SK-N-SH treated with all-trans-retinoic acid at 6 μM for 48 hours (cell line): ENCODE measurements around the gene RIN3.

ENCODE experiments used
- ARNTL ChIP-seq: fragments of 450-650 bp; formaldehyde crosslinking; IDR thresholded peaks from 2 replicates; pipeline ENCODE4 v1.5.0; 2020; ENCODE audit warnings: low read depth, mild to moderate bottlenecking, moderate library complexity, borderline replicate concordance
- ESRRG ChIP-seq: fragments of 250-450 bp; sonication (Bioruptor Pico); IDR thresholded peaks from 2 replicates; pipeline ENCODE4 v1.6.1; 2021; ENCODE audit warnings: mild to moderate bottlenecking
- OSR1 ChIP-seq: fragments of 250-450 bp; sonication (Bioruptor Pico); IDR thresholded peaks from 2 replicates; pipeline ENCODE4 v1.8.0; 2022; ENCODE audit warnings: moderate library complexity, mild to moderate bottlenecking, inconsistent platforms
- TCF4 ChIP-seq: fragments of 250-450 bp; sonication (Bioruptor Pico); IDR thresholded peaks from 2 replicates; pipeline ENCODE4 v1.8.0; 2021; ENCODE audit warnings: mild to moderate bottlenecking, moderate library complexity, borderline replicate concordance
- ZFP3 ChIP-seq: fragments of 250-450 bp; sonication (Bioruptor Pico); IDR thresholded peaks from 2 replicates; pipeline ENCODE4 v1.5.0; 2020; ENCODE audit warnings: mild to moderate bottlenecking, moderate library complexity
- ZFP30 ChIP-seq: fragments of 450-650 bp; formaldehyde crosslinking; IDR thresholded peaks from 2 replicates; pipeline ENCODE4 v1.5.0; 2022; ENCODE audit warnings: mild to moderate bottlenecking, moderate library complexity
- ZNF565 ChIP-seq: fragments of 450-650 bp; formaldehyde crosslinking; conservative IDR thresholded peaks from 2 replicates; pipeline ENCODE4 v1.5.0; 2020; ENCODE audit warnings: low read depth, mild to moderate bottlenecking, moderate library complexity
- ZNF70 ChIP-seq: fragments of 450-650 bp; formaldehyde crosslinking; IDR thresholded peaks from 2 replicates; pipeline ENCODE4 v1.5.0; 2020; ENCODE audit warnings: mild to moderate bottlenecking, moderate library complexity

DNA sequence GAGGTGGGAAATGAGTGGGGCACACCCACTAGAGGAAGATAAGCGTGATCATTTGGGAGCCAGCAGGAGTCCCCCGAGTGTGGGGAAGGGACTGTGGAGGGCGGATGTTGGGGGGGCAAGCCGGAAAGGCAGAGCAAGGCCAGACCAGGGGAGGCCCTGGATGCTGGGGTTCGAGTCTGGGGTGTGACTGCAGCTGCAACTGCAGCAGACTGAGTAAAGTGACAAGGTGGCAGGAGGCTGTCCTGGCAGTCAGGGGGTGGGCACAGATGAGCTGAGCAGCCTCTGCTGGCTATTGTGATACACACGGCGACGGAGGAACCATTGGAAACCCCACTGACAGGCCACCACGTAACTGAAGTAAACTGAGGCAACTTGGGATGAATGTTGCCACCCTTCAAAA is 124.7 kb downstream of the RIN3 start:
- TF ChIP-seq ESRRG, result no peak
- TF ChIP-seq ZFP3 (CRISPR knock-in tag), result no peak
- no peak for TF ChIP-seq ARNTL (CRISPR knock-in tag)
- no peak for TF ChIP-seq ZNF70 (CRISPR knock-in tag)
- TF ChIP-seq ZNF565 (CRISPR knock-in tag), result no peak
- TF ChIP-seq TCF4 (CRISPR knock-in tag), result no peak
- no peak for TF ChIP-seq ZFP30 (CRISPR knock-in tag)
- no peak for TF ChIP-seq OSR1 (CRISPR knock-in tag)
